Stimulated activated CD4-positive, alpha-beta T cell treated with anti-CD3 and anti-CD28 coated beads, Interleukin-1b, Interleukin-23, amount 100 ng/mL, for 4 hours (primary cell): ENCODE results near the gene REXO4.

Source experiments
- DNase-seq, 2 donors: peaks; one replicate each; pipeline ENCODE4 v3.0.0-alpha.2; 2020; ENCODE audit warnings: low read depth in 2 of 2

Gene REXO4, protein sequence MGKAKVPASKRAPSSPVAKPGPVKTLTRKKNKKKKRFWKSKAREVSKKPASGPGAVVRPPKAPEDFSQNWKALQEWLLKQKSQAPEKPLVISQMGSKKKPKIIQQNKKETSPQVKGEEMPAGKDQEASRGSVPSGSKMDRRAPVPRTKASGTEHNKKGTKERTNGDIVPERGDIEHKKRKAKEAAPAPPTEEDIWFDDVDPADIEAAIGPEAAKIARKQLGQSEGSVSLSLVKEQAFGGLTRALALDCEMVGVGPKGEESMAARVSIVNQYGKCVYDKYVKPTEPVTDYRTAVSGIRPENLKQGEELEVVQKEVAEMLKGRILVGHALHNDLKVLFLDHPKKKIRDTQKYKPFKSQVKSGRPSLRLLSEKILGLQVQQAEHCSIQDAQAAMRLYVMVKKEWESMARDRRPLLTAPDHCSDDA

DNA sequence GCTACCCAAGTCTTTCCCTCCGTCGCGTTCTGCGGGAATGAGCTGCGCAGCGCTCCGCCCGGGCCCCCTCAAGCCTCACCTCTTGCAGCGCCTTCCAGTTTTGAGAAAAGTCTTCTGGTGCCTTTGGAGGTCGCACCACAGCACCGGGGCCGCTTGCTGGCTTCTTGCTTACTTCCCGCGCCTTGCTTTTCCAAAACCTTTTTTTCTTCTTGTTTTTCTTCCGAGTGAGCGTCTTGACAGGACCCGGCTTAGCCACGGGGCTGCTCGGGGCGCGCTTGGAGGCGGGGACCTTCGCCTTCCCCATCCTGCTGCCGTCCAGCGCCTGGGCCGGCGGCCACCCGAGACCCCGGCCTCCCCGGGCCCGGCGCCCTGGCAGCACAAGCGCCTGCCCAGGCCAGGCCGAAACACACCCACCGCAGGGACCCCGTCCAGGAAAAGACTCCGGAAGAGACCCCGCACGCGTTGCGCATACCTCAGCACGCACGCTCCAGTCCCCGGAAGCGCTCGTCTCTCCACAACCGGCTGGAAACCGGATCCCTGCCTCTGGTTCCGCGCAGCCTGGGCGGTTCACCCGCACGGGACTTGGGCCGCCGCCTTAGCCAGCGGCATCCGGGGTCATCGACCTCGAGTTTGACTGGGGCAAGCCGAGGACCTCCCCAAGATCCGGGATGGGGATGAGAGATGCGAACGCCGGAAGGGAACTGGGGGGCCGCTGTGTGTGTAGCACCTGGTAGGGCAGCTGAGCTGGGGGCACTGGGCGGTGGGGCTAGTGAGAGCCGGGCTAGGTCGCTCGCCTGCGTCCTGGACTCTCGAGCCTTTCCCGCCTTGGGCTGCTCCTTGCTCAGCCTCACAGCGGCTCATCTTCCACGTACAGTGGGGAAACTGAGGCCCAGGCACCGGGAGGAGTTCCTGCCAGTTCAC, at the start of gene REXO4:
TSS of gene REXO4 (minus strand) at position 470 of the 921 bp plus-strand sequence. CDS start at position 304, 166 bp downstream.
- DNase-seq = peak; percentile 72 to 76

DNA sequence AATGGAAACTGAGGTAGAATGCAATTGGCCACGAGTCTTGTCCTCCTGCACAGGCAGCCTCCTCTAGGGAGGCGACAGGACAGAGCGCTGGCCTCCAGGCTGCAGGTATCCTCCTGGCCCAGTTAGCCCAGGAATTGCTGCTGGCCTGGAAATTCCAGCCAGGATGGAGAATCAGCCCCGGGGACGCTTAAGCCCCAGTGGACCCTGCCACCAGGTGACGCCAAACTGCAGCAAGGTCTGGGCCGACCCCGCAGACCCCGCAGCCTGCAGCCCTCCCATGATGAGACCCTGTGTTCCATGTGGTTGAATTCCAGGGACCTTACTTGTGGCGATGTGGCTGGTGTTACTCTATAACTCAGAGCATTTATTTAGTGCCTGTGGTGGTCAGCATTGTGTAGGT, 49.3 kb upstream of the REXO4 start:
- no peak for DNase-seq

DNA sequence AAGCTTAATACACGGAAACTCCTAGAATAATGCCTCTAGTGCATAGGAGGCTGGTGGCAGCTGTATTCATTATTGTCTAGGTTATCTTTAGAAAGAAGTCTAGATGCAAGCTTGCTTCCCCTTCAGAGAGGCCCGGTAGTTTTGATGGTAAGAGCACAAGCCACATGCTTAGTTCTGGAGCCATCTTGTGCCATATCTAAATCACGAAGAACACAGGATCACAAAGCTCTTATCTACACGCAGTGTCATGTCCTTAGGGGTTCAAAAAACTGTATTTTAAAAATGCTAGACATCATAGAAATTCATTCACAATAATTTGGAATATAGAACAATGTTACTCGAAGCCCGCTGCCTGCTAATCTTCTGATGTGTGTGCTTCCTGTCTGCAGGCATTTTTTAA, 48.2 kb upstream of the REXO4 start:
- DNase-seq = no peak

DNA sequence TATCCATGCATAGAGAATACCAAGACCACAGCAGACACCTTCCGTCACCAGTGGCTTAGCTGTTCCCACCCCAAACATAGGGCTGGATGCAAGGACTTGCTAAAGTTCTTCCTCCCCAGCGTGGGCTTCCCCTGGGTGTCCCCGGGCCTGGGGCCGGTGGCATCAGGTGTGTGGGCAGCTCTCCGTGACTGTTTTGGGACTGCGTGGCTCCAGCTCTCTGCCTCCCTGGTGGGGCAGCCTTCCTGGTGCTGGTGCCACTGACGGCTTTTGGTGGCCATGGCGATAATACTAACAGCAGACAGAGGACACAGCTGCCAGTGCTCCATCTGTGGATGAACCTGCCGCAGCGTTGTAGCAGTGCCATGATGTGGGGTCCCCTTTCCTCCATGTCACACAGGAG, 46.8 kb upstream of the REXO4 start:
- no peak for DNase-seq

DNA sequence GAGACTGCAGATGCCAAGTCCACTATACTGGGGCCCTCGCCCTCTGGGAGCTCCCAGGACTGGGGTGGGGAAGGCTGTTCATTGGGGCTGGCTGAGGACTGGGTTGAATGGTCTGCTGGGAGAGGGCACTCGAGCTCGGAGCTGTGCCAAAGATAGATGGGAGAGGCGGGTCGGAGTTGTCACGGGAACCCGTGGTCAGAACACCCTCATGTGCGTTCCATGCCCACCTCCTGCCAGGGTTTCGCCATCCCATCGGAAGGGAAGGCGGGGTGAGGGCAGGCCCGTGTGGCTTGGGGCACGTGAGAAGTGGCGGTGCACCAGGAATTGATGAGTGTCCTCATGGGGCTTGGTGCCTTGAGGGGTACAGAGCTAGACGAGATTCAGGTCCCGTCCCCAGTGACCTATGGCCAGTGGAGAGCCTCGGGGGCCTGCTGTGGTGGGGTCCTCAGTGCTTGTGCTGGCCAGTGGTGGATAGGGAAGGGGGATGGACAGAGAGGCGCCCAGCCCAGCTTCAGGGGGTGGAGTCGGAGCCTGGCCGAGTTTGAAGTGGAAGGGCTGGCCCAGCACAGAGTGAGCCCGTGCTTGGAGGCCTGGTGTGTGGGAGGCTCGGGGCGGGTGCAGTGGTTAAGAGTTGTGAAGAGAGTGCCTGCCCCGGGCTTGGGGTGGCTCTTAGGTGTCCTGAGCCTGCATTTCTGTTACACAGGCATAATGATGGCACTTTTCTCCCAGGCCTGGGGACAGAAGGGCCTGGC, 46.2 kb upstream of the REXO4 start:
- DNase-seq = no peak

DNA sequence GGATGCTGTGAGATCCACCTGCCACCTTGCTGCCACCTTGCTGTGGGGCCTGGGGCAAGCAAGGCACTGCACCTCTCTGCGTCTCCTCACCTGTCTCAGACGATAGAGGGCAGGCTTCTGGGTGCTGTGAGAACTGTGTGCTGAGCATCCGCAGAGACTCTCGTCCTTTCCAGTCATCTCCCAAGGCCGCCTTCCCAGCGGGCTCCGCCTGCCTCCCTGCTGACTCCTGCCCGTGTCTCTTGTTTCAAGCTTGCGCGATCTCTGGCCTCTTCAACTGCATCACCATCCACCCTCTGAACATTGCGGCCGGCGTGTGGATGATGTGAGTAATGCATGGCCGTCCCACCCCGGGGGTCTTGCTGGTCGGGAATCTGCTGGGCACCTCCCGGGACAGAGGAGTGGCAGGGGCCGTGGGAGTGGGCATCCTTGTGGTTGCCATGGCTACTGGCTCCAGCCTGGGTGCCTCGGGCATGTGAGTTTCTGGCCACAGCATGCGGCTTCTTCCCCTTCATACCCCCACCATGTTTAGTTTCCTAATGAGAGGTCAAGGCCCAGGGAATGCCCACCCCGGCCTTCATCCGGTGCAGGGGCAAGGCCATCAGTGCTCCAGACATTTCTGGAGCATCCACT, 45.5 kb upstream of the REXO4 start:
- DNase-seq = no peak

DNA sequence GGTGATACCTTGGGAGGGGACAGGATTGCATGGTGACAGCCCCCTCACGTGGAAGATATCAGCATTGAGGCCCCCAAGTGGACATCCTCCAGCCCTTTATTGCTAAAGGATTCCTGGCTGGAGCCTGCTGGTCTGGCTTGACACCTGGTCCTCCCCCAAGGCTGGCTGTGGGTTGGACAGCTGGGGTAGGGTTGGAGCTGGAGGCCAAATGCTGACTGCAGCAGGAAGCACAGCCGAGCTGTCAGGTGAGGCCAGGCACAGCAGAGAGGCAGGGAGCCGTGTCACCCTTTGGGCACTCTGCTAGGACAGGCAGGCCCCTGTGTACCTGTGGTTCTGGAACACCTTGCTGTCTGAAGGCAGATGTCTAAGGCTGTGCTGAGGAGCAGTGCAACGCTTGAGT, 44.2 kb upstream of the REXO4 start:
- no peak for DNase-seq

DNA sequence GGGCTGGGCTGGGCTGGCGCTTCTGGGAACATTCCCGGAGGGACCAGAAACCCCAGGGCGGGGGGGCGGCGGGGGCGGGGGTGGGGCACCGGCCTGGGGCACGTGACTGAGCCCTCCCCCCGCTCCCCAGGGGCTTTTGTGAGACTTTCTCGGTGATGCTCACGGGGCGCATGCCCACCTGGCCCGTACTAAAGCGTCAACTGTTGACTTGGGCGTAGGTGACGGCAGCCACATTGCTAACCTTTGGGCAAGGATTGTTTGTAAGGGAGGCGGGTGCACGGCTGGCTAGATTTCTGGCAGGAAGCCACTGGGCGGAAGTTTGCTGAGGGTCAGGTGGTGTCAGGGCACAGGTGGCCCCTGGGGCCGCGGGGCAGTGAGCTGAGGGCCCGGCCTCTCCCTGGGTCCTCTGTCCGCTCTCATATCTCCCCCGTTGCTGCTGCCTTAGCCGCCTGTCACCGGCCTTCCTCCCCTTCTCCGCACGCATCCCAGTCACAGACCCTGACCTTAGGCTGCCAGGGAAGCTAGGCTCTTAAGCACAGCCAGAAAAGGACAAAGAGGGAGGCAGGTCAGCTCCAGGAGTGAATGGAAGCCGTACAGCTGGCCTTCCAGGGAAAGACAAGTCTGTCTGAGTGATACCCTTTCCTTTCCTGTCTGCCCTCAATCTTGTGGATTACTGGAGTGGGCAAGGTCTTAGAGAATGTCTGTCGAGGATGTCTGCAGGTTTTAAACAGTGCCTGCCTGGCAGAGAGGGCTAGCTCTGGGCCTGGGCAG, 42.8 kb upstream of the REXO4 start:
- DNase-seq = peak in 1 of 2 donors; percentile 13

DNA sequence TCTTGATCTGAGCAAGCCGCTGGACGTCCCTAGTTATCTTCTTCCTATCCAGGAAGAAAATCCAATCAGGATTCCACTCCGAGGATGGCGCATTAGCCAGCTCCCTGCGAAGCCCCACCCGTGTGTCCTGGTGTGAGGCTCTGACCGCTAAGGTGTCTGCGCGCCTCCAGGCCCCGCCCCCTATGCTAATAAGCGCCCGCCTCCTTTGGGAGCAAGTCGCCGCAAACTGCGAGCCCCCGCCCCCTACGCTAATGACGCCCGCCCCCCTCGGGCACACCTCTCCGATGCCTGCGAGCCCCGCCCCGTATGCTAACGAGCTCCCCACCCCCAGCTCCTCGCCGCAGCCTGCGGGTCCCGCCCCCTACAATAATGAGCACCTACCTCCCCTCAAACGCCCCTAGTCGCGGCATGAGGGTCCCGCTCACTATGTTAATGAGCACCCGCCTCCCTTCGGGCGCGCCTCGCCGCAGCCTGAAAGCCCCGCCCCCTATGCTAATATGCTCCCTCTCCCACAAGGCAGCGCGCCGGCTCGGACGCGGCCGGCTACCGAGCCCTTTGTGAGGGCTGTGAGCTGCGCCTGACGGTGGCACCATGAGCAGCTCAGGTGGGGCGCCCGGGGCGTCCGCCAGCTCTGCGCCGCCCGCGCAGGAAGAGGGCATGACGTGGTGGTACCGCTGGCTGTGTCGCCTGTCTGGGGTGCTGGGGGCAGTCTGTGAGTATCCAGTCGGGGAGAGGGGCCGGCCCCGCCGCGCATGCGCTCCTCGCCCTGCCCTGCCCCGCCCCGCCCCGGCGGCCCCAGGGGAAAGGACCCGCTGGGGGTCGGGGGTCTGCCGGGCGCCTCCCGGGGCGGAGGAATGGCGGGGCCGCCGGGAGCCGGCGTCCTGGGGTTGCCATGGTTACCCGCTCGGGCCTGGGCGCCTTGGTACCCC, 41.9 kb upstream of the REXO4 start, which contains the start of gene CACFD1:
TSS of gene CACFD1 (plus strand) at position 503 of the 929 bp plus-strand sequence. CDS start at position 592, 89 bp downstream.
- peak; percentile 84 to 92 for DNase-seq

DNA sequence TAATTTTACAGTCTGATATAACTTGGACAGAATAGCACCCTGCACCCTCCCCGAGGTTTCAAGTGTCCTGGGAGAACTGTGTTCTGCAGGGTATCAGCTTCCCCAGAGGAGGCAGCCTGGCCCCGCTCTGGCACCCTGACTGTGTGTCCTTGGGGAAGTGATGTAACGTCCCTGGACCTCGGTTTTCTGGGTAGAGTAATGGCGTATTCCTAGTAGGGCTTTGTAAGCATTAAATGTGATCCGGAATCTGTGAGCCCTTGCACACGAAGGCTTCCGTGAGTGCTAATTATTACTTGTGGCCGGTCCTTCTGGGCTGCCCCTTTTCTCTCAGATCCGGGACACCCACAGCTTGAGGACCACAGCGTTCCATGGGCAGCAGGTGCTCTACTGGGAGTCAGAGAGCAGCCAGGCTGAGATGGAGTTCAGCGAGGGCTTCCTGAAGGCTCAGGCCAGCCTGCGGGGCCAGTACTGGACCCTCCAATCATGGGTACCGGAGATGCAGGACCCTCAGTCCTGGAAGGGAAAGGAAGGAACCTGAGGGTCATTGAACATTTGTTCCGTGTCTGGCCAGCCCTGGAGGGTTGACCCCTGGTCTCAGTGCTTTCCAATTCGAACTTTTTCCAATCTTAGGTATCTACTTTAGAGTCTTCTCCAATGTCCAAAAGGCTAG, 41.0 kb upstream of the REXO4 start:
- DNase-seq = no peak

DNA sequence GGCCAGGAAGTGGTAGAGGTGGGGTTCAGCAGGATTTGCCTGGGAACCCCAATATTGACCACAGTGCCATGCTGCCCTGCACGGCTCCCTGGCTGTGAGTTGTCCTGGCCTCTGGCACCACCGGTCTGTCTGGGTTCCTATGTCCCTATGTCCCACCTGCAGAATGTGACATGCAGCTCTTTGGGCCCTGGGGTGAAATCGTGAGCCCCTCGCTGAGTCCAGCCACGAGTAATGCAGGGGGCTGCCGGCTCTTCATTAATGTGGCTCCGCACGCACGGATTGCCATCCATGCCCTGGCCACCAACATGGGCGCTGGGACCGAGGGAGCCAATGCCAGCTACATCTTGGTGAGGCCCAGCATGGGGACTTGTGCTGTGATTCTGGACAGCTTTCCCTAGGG, 39.9 kb upstream of the REXO4 start:
- DNase-seq = no peak

DNA sequence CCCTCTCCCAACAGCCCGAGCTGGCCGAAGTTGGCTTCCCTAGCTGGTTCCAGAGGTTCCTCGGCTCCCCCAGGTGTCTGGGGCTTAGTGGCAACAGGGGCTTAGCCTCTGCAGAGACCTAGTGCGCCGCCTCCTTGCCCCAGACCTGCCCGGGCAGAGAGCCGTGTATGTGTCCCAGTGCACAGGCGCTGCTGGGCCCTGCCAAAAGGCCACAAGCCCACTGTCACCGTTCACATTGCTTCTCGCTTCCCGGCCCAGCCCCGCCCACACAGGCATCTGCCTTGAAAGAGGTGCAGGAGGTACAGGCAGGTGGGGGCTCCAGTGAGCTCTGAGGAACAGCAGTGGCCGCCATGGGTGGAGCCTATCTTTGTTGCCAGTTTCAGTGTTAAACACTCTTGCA, 39.4 kb upstream of the REXO4 start:
- DNase-seq = no peak

DNA sequence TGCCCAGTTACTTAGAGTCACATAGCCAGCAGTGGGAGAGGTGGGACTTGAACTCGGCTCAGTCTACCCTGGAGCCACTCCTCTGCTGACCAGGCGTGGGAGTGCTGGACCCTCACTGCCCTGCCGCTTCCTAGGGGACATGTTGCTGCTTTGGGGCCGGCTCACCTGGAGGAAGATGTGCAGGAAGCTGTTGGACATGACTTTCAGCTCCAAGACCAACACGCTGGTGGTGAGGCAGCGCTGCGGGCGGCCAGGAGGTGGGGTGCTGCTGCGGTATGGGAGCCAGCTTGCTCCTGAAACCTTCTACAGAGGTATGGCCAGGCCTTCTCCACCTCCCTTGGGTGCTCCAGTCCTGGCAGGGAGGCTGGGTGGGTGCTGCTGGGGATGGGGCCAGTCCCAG, 38.6 kb upstream of the REXO4 start:
- no peak for DNase-seq

DNA sequence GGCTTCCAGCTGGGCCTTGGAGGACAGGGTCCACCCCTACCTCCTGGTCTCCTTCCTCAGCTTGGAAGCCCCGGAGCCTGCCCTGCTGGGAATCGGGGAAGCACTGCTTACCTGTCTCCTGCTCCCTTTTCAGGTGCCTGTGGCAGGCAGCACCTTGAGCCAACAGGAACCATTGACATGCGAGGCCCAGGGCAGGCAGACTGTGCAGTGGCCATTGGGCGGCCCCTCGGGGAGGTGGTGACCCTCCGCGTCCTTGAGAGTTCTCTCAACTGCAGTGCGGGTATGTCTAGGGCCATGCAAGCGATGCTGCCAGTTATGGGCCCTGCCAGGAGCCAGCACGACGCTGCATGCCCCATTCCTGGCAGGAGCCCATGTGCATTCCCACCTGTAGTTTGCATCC, 38.1 kb upstream of the REXO4 start:
- no peak for DNase-seq

DNA sequence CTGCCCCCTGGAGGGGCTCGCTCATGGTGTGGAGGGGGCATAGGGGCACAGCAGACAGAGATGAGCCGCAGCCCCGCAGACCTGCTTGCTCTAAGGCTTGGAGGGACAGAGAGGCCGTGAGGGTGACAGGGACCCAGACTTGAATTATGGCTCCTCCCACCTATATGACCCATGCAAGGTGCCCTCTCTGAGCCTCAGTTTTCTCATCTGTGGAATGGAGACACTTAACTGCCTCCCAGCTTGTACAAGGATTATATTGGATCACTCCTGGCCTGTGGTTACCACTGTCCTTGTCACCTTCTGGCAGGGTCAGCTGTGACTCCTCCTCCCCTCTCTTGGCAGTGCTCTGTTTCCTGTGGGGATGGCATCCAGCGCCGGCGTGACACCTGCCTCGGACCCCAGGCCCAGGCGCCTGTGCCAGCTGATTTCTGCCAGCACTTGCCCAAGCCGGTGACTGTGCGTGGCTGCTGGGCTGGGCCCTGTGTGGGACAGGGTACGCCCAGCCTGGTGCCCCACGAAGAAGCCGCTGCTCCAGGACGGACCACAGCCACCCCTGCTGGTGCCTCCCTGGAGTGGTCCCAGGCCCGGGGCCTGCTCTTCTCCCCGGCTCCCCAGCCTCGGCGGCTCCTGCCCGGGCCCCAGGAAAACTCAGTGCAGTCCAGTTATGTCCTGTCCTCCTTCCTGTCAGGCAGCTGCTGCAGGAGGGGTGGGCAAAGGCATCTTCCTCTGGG, 37.3 kb upstream of the REXO4 start:
- no peak for DNase-seq

DNA sequence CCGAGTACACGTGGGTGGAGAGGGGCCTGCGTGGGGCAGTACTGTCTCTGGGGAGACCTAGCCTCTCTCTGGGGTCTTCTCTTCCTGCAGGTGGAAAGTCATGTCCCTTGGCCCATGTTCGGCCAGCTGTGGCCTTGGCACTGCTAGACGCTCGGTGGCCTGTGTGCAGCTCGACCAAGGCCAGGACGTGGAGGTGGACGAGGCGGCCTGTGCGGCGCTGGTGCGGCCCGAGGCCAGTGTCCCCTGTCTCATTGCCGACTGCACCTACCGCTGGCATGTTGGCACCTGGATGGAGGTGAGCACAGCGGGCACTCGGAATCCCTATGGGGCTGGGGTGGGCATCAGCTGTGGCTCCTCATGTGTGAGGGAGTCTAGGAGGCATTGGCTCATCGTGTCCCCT, 36.5 kb upstream of the REXO4 start:
- no peak for DNase-seq

DNA sequence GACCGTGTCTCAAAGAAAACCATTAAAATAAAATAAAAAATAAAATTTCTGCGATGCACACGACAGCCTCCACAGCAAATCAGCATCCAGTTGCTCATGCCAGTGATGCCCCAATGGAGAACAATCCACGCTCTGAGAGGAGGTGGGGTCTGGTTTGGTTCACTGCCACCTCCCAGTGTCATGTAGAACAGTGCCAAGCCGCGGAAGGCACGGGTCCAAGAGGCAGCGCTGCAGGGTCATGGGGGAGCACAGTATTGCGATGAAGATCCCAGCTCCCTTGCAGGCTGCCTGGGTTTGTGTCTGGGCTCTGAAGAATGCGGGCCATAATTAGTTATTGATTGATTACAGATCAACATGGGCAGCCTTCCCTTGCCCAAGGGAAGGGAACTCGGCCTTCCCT, 35.8 kb upstream of the REXO4 start:
- DNase-seq = no peak

DNA sequence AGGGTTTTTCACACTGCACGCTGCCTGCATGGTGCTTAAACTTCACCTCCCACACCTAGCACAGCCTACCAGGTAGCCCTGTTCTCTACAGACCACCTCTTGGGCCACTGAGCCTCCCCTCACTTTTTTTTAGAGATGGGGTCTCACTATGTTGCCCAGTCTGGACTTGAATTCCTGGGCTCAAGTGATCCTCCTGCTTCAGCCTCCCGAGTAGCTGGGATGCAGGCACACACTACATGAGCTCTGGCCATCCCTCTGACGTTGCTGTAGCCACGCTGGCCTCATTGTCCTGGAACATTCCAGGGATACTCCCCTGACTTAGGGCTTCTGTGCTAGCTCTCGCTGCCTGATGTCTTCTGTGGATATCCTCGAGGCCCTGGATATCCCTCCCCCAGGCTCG, 34.8 kb upstream of the REXO4 start:
- no peak for DNase-seq
